A172 (cell line): ENCODE measurements around the gene ALX4. TPM values are rescaled to one million over a fixed set of nuclear protein-coding genes. Genes with fewer than 3 reads are reported as not detected.

Source experiments
- DNase-seq: peaks from one replicate; pipeline ENCODE4 v3.0.0-alpha.2; 2015; ENCODE audit warnings: low spot score
- total RNA-seq: library from RNA; depleted of rRNA; stranded (reverse); fragments of >200 nt; shearing (Covaris generic); gene quantifications from 2 replicates; pipeline ENCODE4 v1.2.3, GENCODE V29; 2014

ALX4 gene
- total RNA-seq, 1 experiment from 2014 or later = 3.9 TPM

GRCh38 chr11:44267750-44268613 is 42.0 kb downstream of the ALX4 start:
- no peak for DNase-seq

GRCh38 chr11:44267006-44267749 is 42.8 kb downstream of the ALX4 start:
- DNase-seq = no peak

- no peak for DNase-seq
These were observed 43.7 kb downstream of the ALX4 start for GRCh38 chr11:44266056-44266780.

- no peak for DNase-seq
These were observed 45.2 kb downstream of the ALX4 start for GRCh38 chr11:44264761-44265160.

GRCh38 chr11:44264438-44264749 is 45.5 kb downstream of the ALX4 start:
- DNase-seq = no peak

GRCh38 chr11:44263738-44264437 is 46.1 kb downstream of the ALX4 start:
- no peak for DNase-seq

GRCh38 chr11:44261800-44262591 is 47.9 kb downstream of the ALX4 start:
- DNase-seq = no peak

- no peak for DNase-seq
These were observed 49.9 kb downstream of the ALX4 start for GRCh38 chr11:44260081-44260480.

GRCh38 chr11:44258839-44259420 is 51.0 kb downstream of the ALX4 start:
- DNase-seq = no peak

- no peak for DNase-seq
These were observed 51.8 kb downstream of the ALX4 start for GRCh38 chr11:44258190-44258489.

GRCh38 chr11:44257338-44258189 is 52.4 kb downstream of the ALX4 start:
- no peak for DNase-seq

- no peak for DNase-seq
These were observed 53.2 kb downstream of the ALX4 start for GRCh38 chr11:44256673-44257291.

- no peak for DNase-seq
These were observed 54.4 kb downstream of the ALX4 start for GRCh38 chr11:44255406-44256071.

- DNase-seq = no peak
These were observed 56.8 kb downstream of the ALX4 start for GRCh38 chr11:44252999-44253602.

- DNase-seq = no peak
These were observed 59.5 kb downstream of the ALX4 start for GRCh38 chr11:44250421-44250820.

- no peak for DNase-seq
These were observed 61.8 kb downstream of the ALX4 start for GRCh38 chr11:44248109-44248508.

- no peak for DNase-seq
These were observed 62.4 kb downstream of the ALX4 start for GRCh38 chr11:44247508-44247907.

GRCh38 chr11:44246726-44247125 is 63.2 kb downstream of the ALX4 start:
- no peak for DNase-seq
